ENCODE measurements around the gene VPS33B.

GRCh38 chr15:91068436-91068835 is 46.0 kb upstream of the VPS33B start:
- TF ChIP-seq CTCF (IDR thresholded peaks at IDR 0.05; ENCODE audit: insufficient read depth, low read length, poor library complexity, severe bottlenecking) (no peak), EZH2phosphoT487 (conservative IDR thresholded peaks at IDR 0.05; ENCODE audit: low read length) (no peak)

Data from SU-DHL-6 (cell line).